Large intestine (tissue), 3 donors: ENCODE results near the gene CD2BP2. TPM values are rescaled to one million over a fixed set of nuclear protein-coding genes. Genes with fewer than 3 reads are reported as not detected.

ENCODE experiments used
- DNase-seq, 2 donors: peaks; one replicate each; pipeline versions ENCODE4 v3.0.0 to v3.0.0-alpha.2; 2013
- H3K27ac ChIP-seq: one replicate; pipeline ENCODE4 v1.5.1; 2013; ENCODE audit warnings: low read length
- H3K27me3 ChIP-seq: 2 replicates; pipeline ENCODE4 v1.6.1; 2013; ENCODE audit warnings: low read length; ENCODE audit not compliant: control insufficient read depth, insufficient read depth
- H3K36me3 ChIP-seq: 2 replicates; pipeline ENCODE4 v1.6.1; 2013; ENCODE audit warnings: low read length; ENCODE audit not compliant: control insufficient read depth, insufficient read depth
- H3K4me1 ChIP-seq: one replicate; pipeline ENCODE4 v1.6.1; 2013; ENCODE audit warnings: low read length; ENCODE audit not compliant: control insufficient read depth, insufficient read depth
- H3K4me3 ChIP-seq: one replicate; pipeline ENCODE4 v1.5.1; 2013; ENCODE audit warnings: low read length
- H3K9me3 ChIP-seq: one replicate; pipeline ENCODE4 v1.6.1; 2013; ENCODE audit warnings: mild to moderate bottlenecking, low read depth, low read length, moderate library complexity; ENCODE audit not compliant: control insufficient read depth
- WGBS: methylation state at CpG from one replicate; pipeline ENCODE4 v1.1.5; 2013; ENCODE audit warnings: low lambda C conversion rate; ENCODE audit not compliant: insufficient coverage; 5-methylcytosine and 5-hydroxymethylcytosine counted together
- polyA plus RNA-seq: library from polyadenylated mRNA; unstranded; fragments of 120-200 nt; gene quantifications from one replicate; pipeline ENCODE4 v1.2.1, GENCODE V29; 2013

Gene CD2BP2
- polyA plus RNA-seq, 1 donor, result 43.5 TPM

- DNase-seq, result peak; percentile 98
- no CpG with 5 or more reads among the region's 67 CpGs for WGBS
- Histone ChIP-seq H3K4me1 (peaks cover 10% of the 10 kb centered on the region), H3K4me3 (peak overlapping the region; percentile 65), H3K27me3 (no peaks in the 10 kb centered on the region), H3K27ac (peak overlapping the region; percentile 95), H3K36me3 (peaks cover 2% of the 10 kb centered on the region), H3K9me3 (no peaks in the 10 kb centered on the region)
These were observed 23.4 kb upstream of the CD2BP2 start for GRCh38 chr16:30378236-30379157.

- Histone ChIP-seq H3K27me3 (no peaks in the 10 kb centered on the region), H3K9me3 (no peaks in the 10 kb centered on the region), H3K4me3 (peak overlapping the region; percentile 65), H3K4me1 (peaks cover 10% of the 10 kb centered on the region), H3K27ac (peak overlapping the region; percentile 95), H3K36me3 (peaks cover 2% of the 10 kb centered on the region)
- peak; percentile 90 to 92 for DNase-seq
- WGBS, result no CpG with 5 or more reads among the region's 39 CpGs
These were observed 22.7 kb upstream of the CD2BP2 start for GRCh38 chr16:30377812-30378235.

GRCh38 chr16:30377050-30377811 is 22.1 kb upstream of the CD2BP2 start:
- DNase-seq, result no peak
- Histone ChIP-seq H3K9me3 (no peaks in the 10 kb centered on the region), H3K36me3 (peaks cover 2% of the 10 kb centered on the region), H3K4me3 (peak overlapping the region; percentile 65), H3K4me1 (peaks cover 10% of the 10 kb centered on the region), H3K27me3 (no peaks in the 10 kb centered on the region), H3K27ac (peak overlapping the region; percentile 95)
- WGBS, result no CpG with 5 or more reads among the region's 29 CpGs

GRCh38 chr16:30376461-30376902 is 21.4 kb upstream of the CD2BP2 start:
- H3K4me3 ChIP-seq, result no peak overlapping the region
- no peak overlapping the region for H3K27ac ChIP-seq
- no CpG with 5 or more reads among the region's 8 CpGs for WGBS
- H3K9me3 ChIP-seq, result no peaks in the 10 kb centered on the region
- H3K4me1 ChIP-seq, result peaks cover 10% of the 10 kb centered on the region
- H3K36me3 ChIP-seq, result peaks cover 2% of the 10 kb centered on the region
- DNase-seq, result no peak
- H3K27me3 ChIP-seq, result no peaks in the 10 kb centered on the region

GRCh38 chr16:30375864-30376263 is 20.8 kb upstream of the CD2BP2 start:
- H3K4me1 ChIP-seq, result peaks cover 10% of the 10 kb centered on the region
- DNase-seq, result peak in 1 of 2 donors; percentile 3
- H3K36me3 ChIP-seq, result peaks cover 2% of the 10 kb centered on the region
- no peaks in the 10 kb centered on the region for H3K27me3 ChIP-seq
- WGBS, result no CpG with 5 or more reads among the region's 8 CpGs
- H3K9me3 ChIP-seq, result no peaks in the 10 kb centered on the region
- no peak overlapping the region for H3K4me3 ChIP-seq
- H3K27ac ChIP-seq, result no peak overlapping the region

GRCh38 chr16:30374538-30374937 is 19.4 kb upstream of the CD2BP2 start, which contains the start of gene MYL11:
MYL11 (plus strand) TSS chr16:30374802; CDS start chr16:30374858, 56 bp downstream.
- Histone ChIP-seq H3K4me3 (no peak within 1 kb of the TSS), H3K27me3 (no peaks in the 10 kb centered on the region), H3K9me3 (no peaks in the 10 kb centered on the region), H3K4me1 (peaks cover 10% of the 10 kb centered on the region), H3K36me3 (no peaks in the 10 kb centered on the region), H3K27ac (no peak within 1 kb of the TSS)
- peak in 1 of 2 donors; percentile 1 for DNase-seq
- no CpG with 5 or more reads among the region's 6 CpGs for WGBS

- no CpG with 5 or more reads among the region's 5 CpGs for WGBS
- Histone ChIP-seq H3K4me3 (no peak overlapping the region), H3K27ac (no peak overlapping the region)
These were observed 17.6 kb upstream of the CD2BP2 start for GRCh38 chr16:30372725-30373124.

GRCh38 chr16:30372038-30372712 is 17.1 kb upstream of the CD2BP2 start:
- H3K4me1 ChIP-seq, result peaks cover 9% of the 10 kb centered on the region
- H3K27me3 ChIP-seq, result no peaks in the 10 kb centered on the region
- WGBS, result no CpG with 5 or more reads among the region's 6 CpGs
- no peak for DNase-seq
- no peak overlapping the region for H3K4me3 ChIP-seq
- H3K9me3 ChIP-seq, result no peaks in the 10 kb centered on the region
- H3K27ac ChIP-seq, result no peak overlapping the region
- peaks cover 2% of the 10 kb centered on the region for H3K36me3 ChIP-seq

More at GRCh38 chr16:30372725-30373124, 17.6 kb upstream of the CD2BP2 start:
- H3K4me1 ChIP-seq, result peaks cover 7% of the 10 kb centered on the region
- H3K36me3 ChIP-seq, result peaks cover under 1% of the 10 kb centered on the region
- DNase-seq, result no peak
- H3K9me3 ChIP-seq, result no peaks in the 10 kb centered on the region
- no peaks in the 10 kb centered on the region for H3K27me3 ChIP-seq

GRCh38 chr16:30371248-30371816 is 16.2 kb upstream of the CD2BP2 start:
- H3K27ac ChIP-seq, result peak overlapping the region; percentile 67
- peaks cover 4% of the 10 kb centered on the region for H3K36me3 ChIP-seq
- H3K4me3 ChIP-seq, result peak overlapping the region; percentile 35
- WGBS, result 80% methylated on average over 1 of the region's 11 CpGs
- peaks cover 8% of the 10 kb centered on the region for H3K4me1 ChIP-seq
- DNase-seq, result no peak
- H3K27me3 ChIP-seq, result no peaks in the 10 kb centered on the region
- H3K9me3 ChIP-seq, result no peaks in the 10 kb centered on the region
